Liver (tissue), 9 donors: ENCODE measurements around the gene CMTM5. TPM values are rescaled to one million over a fixed set of nuclear protein-coding genes. Genes with fewer than 3 reads are reported as not detected.
A peak's percentile ranks its signal among the peaks of the same experiment; 100 is the strongest.

Experiments
- DNase-seq: peaks from one replicate; pipeline ENCODE4 v3.0.0-alpha.2; 2017; ENCODE audit warnings: low spot score
- H3K27ac ChIP-seq, 2 donors: one replicate each; pipeline ENCODE4 v1.7.0; 2013; ENCODE audit warnings: inconsistent platforms in 2 of 2, low read length in 2 of 2, control low read depth in 1 of 2, low read depth in 1 of 2, mild to moderate bottlenecking in 1 of 2
- H3K27me3 ChIP-seq, 4 donors: one replicate each; pipeline versions ENCODE4 v1.6.1 to v1.7.0; 2013; ENCODE audit warnings: low read length in 3 of 4, inconsistent platforms in 1 of 4, mild to moderate bottlenecking in 1 of 4, moderate library complexity in 1 of 4; ENCODE audit not compliant: control insufficient read depth in 4 of 4, insufficient read depth in 4 of 4
- H3K36me3 ChIP-seq, 4 donors: one replicate each; pipeline versions ENCODE4 v1.6.1 to v1.7.0; 2013; ENCODE audit warnings: low read length in 3 of 4, mild to moderate bottlenecking in 3 of 4, low read depth in 1 of 4, moderate library complexity in 1 of 4; ENCODE audit not compliant: control insufficient read depth in 4 of 4, insufficient read depth in 3 of 4
- H3K4me1 ChIP-seq, 4 donors: one replicate each; pipeline versions ENCODE4 v1.6.1 to v1.7.0; 2013; ENCODE audit warnings: low read length in 3 of 4, mild to moderate bottlenecking in 3 of 4, moderate library complexity in 1 of 4; ENCODE audit not compliant: control insufficient read depth in 4 of 4, insufficient read depth in 4 of 4
- H3K4me3 ChIP-seq, 3 donors: one replicate each; pipeline versions ENCODE4 v1.6.1 to v1.7.0; 2013; ENCODE audit warnings: low read length in 3 of 3, control low read depth in 1 of 3, low read depth in 1 of 3, mild to moderate bottlenecking in 1 of 3
- H3K9ac ChIP-seq, 2 donors: one replicate each; pipeline ENCODE4 v1.7.0; 2013; ENCODE audit warnings: low read length in 2 of 2, mild to moderate bottlenecking in 2 of 2, moderate library complexity in 2 of 2, control low read depth in 1 of 2, low read depth in 1 of 2
- H3K9me3 ChIP-seq, 4 donors: one replicate each; pipeline versions ENCODE4 v1.6.1 to v1.7.0; 2013; ENCODE audit warnings: low read length in 3 of 4; ENCODE audit not compliant: control insufficient read depth in 4 of 4
- EGR1 ChIP-seq, 2 donors: IDR thresholded peaks; 2 replicates each; pipeline ENCODE4 v1.6.1; 2016 to 2018; ENCODE audit warnings: antibody characterized with exemption in 2 of 2, low read depth in 2 of 2
- GABPA ChIP-seq, 2 donors: IDR thresholded peaks in 1 of 2; conservative IDR thresholded peaks in 1 of 2; 2 replicates each; pipeline ENCODE4 v1.6.1; 2016; ENCODE audit warnings: antibody characterized with exemption in 2 of 2, mild to moderate bottlenecking in 1 of 2, moderate library complexity in 1 of 2
- HNF4G ChIP-seq: IDR thresholded peaks from 2 replicates; pipeline ENCODE4 v1.6.1; 2016; ENCODE audit warnings: antibody characterized with exemption
- JUND ChIP-seq, 2 donors: IDR thresholded peaks; 2 replicates each; pipeline ENCODE4 v1.6.1; 2016; ENCODE audit warnings: antibody characterized with exemption in 2 of 2
- NR2F2 ChIP-seq: IDR thresholded peaks from 2 replicates; pipeline ENCODE4 v1.6.1; 2016; ENCODE audit warnings: antibody characterized with exemption
- RAD21 ChIP-seq, 2 donors: IDR thresholded peaks; 2 replicates each; pipeline ENCODE4 v1.6.1; 2016; ENCODE audit warnings: antibody characterized with exemption in 2 of 2, mild to moderate bottlenecking in 2 of 2
- REST ChIP-seq: IDR thresholded peaks from 2 replicates; pipeline ENCODE4 v1.6.1; 2016; ENCODE audit warnings: antibody characterized with exemption, mild to moderate bottlenecking
- RXRA ChIP-seq, 2 donors: IDR thresholded peaks; 2 replicates each; pipeline ENCODE4 v1.6.1; 2017 to 2018; ENCODE audit warnings: antibody characterized with exemption in 2 of 2, mild to moderate bottlenecking in 1 of 2
- SP1 ChIP-seq: IDR thresholded peaks from 2 replicates; pipeline ENCODE4 v1.6.1; 2018; ENCODE audit warnings: antibody characterized with exemption, mild to moderate bottlenecking
- TAF1 ChIP-seq: conservative IDR thresholded peaks from 2 replicates; pipeline ENCODE4 v1.6.1; 2016; ENCODE audit warnings: antibody characterized with exemption, mild to moderate bottlenecking
- YY1 ChIP-seq: IDR thresholded peaks from 2 replicates; pipeline ENCODE4 v1.6.1; 2016; ENCODE audit warnings: antibody characterized with exemption, mild to moderate bottlenecking
- WGBS: extraction: QIAGEN DNeasy Blood & Tissue Kit; methylation state at CpG from one replicate; pipeline ENCODE4 v1.1.7; 2013; 5-methylcytosine and 5-hydroxymethylcytosine counted together
- polyA plus RNA-seq, 2 donors: library from polyadenylated mRNA; stranded (reverse) in 1 of 2; unstranded in 1 of 2; fragments of 200-250 nt in 1 of 2; fragments of >200 nt in 1 of 2; fragmentation: Nextera tagmentation in 1 of 2; extraction: Ambion mirVana in 1 of 2; gene quantifications; one replicate each; pipeline versions ENCODE4 v1.2.1 to v1.2.3, GENCODE V29; 2013 to 2015
- total RNA-seq, 2 donors: library from RNA; depleted of rRNA; stranded (reverse); fragments of >200 nt; gene quantifications; one replicate each; pipeline ENCODE4 v1.2.3, GENCODE V29; 2014
- TF ChIP-seq, protein P1 (sequence below): IDR thresholded peaks from 2 replicates; pipeline ENCODE4 v1.6.1; 2016; ENCODE audit warnings: antibody characterized with exemption
- TF ChIP-seq, protein P2 (sequence below): IDR thresholded peaks from 2 replicates; pipeline ENCODE4 v1.6.1; 2016; ENCODE audit warnings: antibody characterized with exemption
- TF ChIP-seq, protein P3 (sequence below): fragments of 150-350 bp; IDR thresholded peaks from 2 replicates; pipeline ENCODE4 v1.5.1; 2017; ENCODE audit warnings: improper control_type of control experiment, low read depth, low read length; ENCODE audit not compliant: missing input control
- donor health status: healthy.
- donor health status: healthy.
- donor health status: healthy.
- donor health status: healthy.
- donor health status: healthy.

The CMTM5 gene
- total and polyA plus RNA-seq, 4 donors: 0.22 to 5.5 TPM; not detected in 2

- WGBS: 12% methylated on average over 61 of the region's 61 CpGs
- Histone ChIP-seq H3K9me3 (no peaks in the 10 kb centered on the region), H3K36me3 (no peaks in the 10 kb centered on the region), H3K4me3 (peak overlapping the region in 2 of 3 donors; percentile 31 to 55), H3K4me1 (peaks cover 4 to 11% (median 8%) of the 10 kb centered on the region in 4 donors), H3K27ac (no peak overlapping the region), H3K9ac (no peak overlapping the region), H3K27me3 (peaks cover 0 to 11% (median 2%) of the 10 kb centered on the region in 4 donors)
- TF ChIP-seq, protein P1, sequence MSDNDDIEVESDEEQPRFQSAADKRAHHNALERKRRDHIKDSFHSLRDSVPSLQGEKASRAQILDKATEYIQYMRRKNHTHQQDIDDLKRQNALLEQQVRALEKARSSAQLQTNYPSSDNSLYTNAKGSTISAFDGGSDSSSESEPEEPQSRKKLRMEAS: no peak
- TF ChIP-seq EGR1 (IDR thresholded peaks at IDR 0.05; ENCODE audit: low read depth in 2 of 2) (no peak), YY1 (no peak), RXRA (IDR thresholded peaks at IDR 0.05) (no peak), GABPA (IDR thresholded peaks at IDR 0.05 in 1 of 2, conservative IDR thresholded peaks at IDR 0.05 in 1 of 2) (no peak), JUND (IDR thresholded peaks at IDR 0.05) (no peak), REST (no peak), SP1 (no peak), TAF1 (no peak), RAD21 (IDR thresholded peaks at IDR 0.05) (no peak), NR2F2 (no peak), HNF4G (no peak)
- TF ChIP-seq, protein P2, sequence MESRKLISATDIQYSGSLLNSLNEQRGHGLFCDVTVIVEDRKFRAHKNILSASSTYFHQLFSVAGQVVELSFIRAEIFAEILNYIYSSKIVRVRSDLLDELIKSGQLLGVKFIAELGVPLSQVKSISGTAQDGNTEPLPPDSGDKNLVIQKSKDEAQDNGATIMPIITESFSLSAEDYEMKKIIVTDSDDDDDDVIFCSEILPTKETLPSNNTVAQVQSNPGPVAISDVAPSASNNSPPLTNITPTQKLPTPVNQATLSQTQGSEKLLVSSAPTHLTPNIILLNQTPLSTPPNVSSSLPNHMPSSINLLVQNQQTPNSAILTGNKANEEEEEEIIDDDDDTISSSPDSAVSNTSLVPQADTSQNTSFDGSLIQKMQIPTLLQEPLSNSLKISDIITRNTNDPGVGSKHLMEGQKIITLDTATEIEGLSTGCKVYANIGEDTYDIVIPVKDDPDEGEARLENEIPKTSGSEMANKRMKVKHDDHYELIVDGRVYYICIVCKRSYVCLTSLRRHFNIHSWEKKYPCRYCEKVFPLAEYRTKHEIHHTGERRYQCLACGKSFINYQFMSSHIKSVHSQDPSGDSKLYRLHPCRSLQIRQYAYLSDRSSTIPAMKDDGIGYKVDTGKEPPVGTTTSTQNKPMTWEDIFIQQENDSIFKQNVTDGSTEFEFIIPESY: no peak
- TF ChIP-seq, protein P3, sequence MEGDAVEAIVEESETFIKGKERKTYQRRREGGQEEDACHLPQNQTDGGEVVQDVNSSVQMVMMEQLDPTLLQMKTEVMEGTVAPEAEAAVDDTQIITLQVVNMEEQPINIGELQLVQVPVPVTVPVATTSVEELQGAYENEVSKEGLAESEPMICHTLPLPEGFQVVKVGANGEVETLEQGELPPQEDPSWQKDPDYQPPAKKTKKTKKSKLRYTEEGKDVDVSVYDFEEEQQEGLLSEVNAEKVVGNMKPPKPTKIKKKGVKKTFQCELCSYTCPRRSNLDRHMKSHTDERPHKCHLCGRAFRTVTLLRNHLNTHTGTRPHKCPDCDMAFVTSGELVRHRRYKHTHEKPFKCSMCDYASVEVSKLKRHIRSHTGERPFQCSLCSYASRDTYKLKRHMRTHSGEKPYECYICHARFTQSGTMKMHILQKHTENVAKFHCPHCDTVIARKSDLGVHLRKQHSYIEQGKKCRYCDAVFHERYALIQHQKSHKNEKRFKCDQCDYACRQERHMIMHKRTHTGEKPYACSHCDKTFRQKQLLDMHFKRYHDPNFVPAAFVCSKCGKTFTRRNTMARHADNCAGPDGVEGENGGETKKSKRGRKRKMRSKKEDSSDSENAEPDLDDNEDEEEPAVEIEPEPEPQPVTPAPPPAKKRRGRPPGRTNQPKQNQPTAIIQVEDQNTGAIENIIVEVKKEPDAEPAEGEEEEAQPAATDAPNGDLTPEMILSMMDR: no peak
- no peak for DNase-seq
Observed at GRCh38 chr14:23351681-23352505, 25.0 kb upstream of the CMTM5 start.
